HG03175 (cell line): ENCODE measurements around the gene GSTM1.

ENCODE experiments used
- ATAC-seq: cut with Tn5 transposase; IDR thresholded peaks from one replicate; pipeline ENCODE4 v1.9.1; 2021; ENCODE audit warnings: mild to moderate bottlenecking, moderate library complexity; ENCODE audit not compliant: unreplicated experiment

Gene GSTM1

GRCh38 chr1:109725510-109725909 lies 37.9 kb downstream of the GSTM1 start:
- no peak for ATAC-seq

GRCh38 chr1:109726007-109726406 lies 38.4 kb downstream of the GSTM1 start:
- ATAC-seq = no peak

- no peak for ATAC-seq
These were observed 39.2 kb downstream of the GSTM1 start for GRCh38 chr1:109726728-109727373.

GRCh38 chr1:109728870-109729269 lies 41.3 kb downstream of the GSTM1 start:
- no peak for ATAC-seq

- no peak for ATAC-seq
These were observed 43.0 kb downstream of the GSTM1 start for GRCh38 chr1:109730666-109731065.

- ATAC-seq = no peak
These were observed 44.8 kb downstream of the GSTM1 start for GRCh38 chr1:109732390-109732881.

- ATAC-seq = no peak
These were observed 45.7 kb downstream of the GSTM1 start for GRCh38 chr1:109733236-109733870.

GRCh38 chr1:109739738-109740614 lies 52.4 kb downstream of the GSTM1 start:
- peak; percentile 72 for ATAC-seq

GRCh38 chr1:109740615-109741373 lies 53.2 kb downstream of the GSTM1 start, which contains the start of gene GSTM3:
TSS of gene GSTM3 (minus strand) at chr1:109741038. CDS start at chr1:109740287, 751 bp downstream.
- no peak for ATAC-seq
